ENCODE data around the gene CXXC1. TPM values are rescaled to one million over a fixed set of nuclear protein-coding genes. Genes with fewer than 3 reads are reported as not detected.

CXXC1 gene
- total and polyA plus RNA-seq, 4 donors: 21.7 to 38.4 (median 30.0) TPM

DNA sequence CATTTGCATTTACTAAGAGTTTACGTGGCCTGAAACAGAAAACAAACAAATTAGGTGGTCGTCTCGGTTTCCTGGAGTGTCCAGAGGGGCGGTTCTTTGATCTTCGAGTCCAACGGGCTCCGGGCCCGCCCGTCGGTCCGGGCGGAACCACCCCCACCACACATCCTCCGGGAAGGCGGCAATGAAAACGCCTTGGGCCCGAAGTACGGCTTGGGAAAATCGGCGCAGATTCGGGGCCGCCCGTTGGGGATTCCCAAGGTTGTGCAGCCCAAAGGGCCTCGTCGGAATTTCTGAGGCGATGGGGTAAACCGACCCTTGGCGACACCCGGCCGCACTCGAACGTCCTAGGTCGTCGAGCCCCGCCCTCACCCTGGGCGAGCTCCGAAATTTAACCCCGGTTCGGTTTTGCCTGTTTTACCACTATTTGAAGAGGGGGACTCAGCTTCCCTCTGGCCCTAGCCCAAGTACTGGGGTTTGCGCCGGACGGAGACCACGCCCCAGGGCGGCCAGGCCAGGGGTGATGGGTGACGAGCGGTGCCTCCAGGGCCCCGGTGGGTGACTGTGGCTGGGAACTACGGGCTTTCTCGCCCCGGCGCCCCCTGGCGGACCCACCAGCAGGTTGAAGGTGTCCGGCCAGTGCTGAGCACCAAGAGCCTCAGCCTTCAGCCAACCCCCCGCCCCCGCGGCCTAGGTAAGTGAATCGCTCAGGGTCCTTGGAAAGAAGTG lies 19.3 kb downstream of the CXXC1 start:
- Histone ChIP-seq H3K4me3 (ENCODE audit: low read depth in 1 of 3, low read length in 3 of 3) (peak overlapping the region; percentile 52 to 71 (median 61)), H3K27ac (ENCODE audit: low read depth in 1 of 2, low read length in 2 of 2) (peak overlapping the region; percentile 56 to 69), H3K9ac (ENCODE audit: low read depth in 1 of 2, low read length in 2 of 2) (peak overlapping the region in 1 of 2 donors; percentile 6), H3K27me3 (ENCODE audit: control insufficient read depth in 4 of 4, insufficient read depth in 4 of 4, low read length in 3 of 4) (no peaks in the 10 kb centered on the region), H3K4me1 (ENCODE audit: control insufficient read depth in 4 of 4, insufficient read depth in 4 of 4, low read length in 3 of 4) (peaks cover 0 to 11% (median 9%) of the 10 kb centered on the region in 4 donors), H3K9me3 (ENCODE audit: control insufficient read depth in 4 of 4, low read length in 3 of 4) (no peaks in the 10 kb centered on the region), H3K36me3 (ENCODE audit: control insufficient read depth in 4 of 4, insufficient read depth in 3 of 4, low read depth in 1 of 4, low read length in 3 of 4) (peaks cover 4 to 40% (median 29%) of the 10 kb centered on the region in 4 donors)
- TF ChIP-seq, protein P1, sequence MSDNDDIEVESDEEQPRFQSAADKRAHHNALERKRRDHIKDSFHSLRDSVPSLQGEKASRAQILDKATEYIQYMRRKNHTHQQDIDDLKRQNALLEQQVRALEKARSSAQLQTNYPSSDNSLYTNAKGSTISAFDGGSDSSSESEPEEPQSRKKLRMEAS (IDR thresholded peaks at IDR 0.05): no peak
- TF ChIP-seq CTCF (IDR thresholded peaks at IDR 0.05; ENCODE audit: low read depth, low read length, missing input control): peak; percentile 64
- peak; percentile 66 to 79 for TF ChIP-seq RAD21 (IDR thresholded peaks at IDR 0.05)
- WGBS: 15% methylated on average over 56 of the region's 56 CpGs
- DNase-seq (ENCODE audit: low spot score): peak; percentile 89

GRCh38 chr18:50266248-50266704 lies 21.2 kb downstream of the CXXC1 start, which contains the start of gene CFAP53:
CFAP53 (minus strand) TSS chr18:50266495; CDS start chr18:50266404, 91 bp downstream.
- TF ChIP-seq ZBTB33 (IDR thresholded peaks at IDR 0.05) (peak; percentile 93), FOXA2 (IDR thresholded peaks at IDR 0.05) (no peak), GABPA (IDR thresholded peaks at IDR 0.05 in 1 of 2, conservative IDR thresholded peaks at IDR 0.05 in 1 of 2) (peak; percentile 70 to 93), SP1 (IDR thresholded peaks at IDR 0.05) (peak; percentile 36), RXRA (IDR thresholded peaks at IDR 0.05) (peak; percentile 18 to 28), YY1 (IDR thresholded peaks at IDR 0.05) (peak; percentile 53), EGR1 (IDR thresholded peaks at IDR 0.05; ENCODE audit: low read depth in 2 of 2) (peak; percentile 42 to 55), FOXA1 (IDR thresholded peaks at IDR 0.05) (no peak), JUND (IDR thresholded peaks at IDR 0.05) (no peak), HNF4G (IDR thresholded peaks at IDR 0.05) (peak; percentile 10), HNF4A (conservative IDR thresholded peaks at IDR 0.05) (peak; percentile 28 to 32)
- no peak within 1 kb of the TSS for H3K27ac ChIP-seq (ENCODE audit: low read depth in 1 of 2, low read length in 2 of 2)
- 1% methylated on average over 37 of the region's 37 CpGs for WGBS

More at GRCh38 chr18:50266248-50266704, 21.2 kb downstream of the CXXC1 start, which contains the start of gene CFAP53:
- no peaks in the 10 kb centered on the region for H3K27me3 ChIP-seq (ENCODE audit: control insufficient read depth in 4 of 4, insufficient read depth in 4 of 4, low read length in 3 of 4)
- H3K36me3 ChIP-seq (ENCODE audit: control insufficient read depth in 4 of 4, insufficient read depth in 3 of 4, low read depth in 1 of 4, low read length in 3 of 4): peaks cover 2 to 21% (median 13%) of the 10 kb centered on the region in 4 donors
- peak; percentile 83 for DNase-seq (ENCODE audit: low spot score)
- peaks cover 0 to 11% (median 9%) of the 10 kb centered on the region in 4 donors for H3K4me1 ChIP-seq (ENCODE audit: control insufficient read depth in 4 of 4, insufficient read depth in 4 of 4, low read length in 3 of 4)
- H3K9me3 ChIP-seq (ENCODE audit: control insufficient read depth in 4 of 4, low read length in 3 of 4): no peaks in the 10 kb centered on the region
- no peak within 1 kb of the TSS for H3K9ac ChIP-seq (ENCODE audit: low read depth in 1 of 2, low read length in 2 of 2)
- H3K4me3 ChIP-seq (ENCODE audit: low read depth in 1 of 3, low read length in 3 of 3): peak within 1 kb of the TSS; percentile 83 to 94 (median 87)
